ENCODE measurements around the gene MCF2L2. TPM values are rescaled to one million over a fixed set of nuclear protein-coding genes. Genes with fewer than 3 reads are reported as not detected.

MCF2L2 gene
- total RNA-seq, 4 donors from 2014 or later, result 0.61 to 2.9 (median 1.3) TPM

GRCh38 chr3:183197734-183198133, 230.7 kb downstream of the MCF2L2 start:
- H3K27me3 ChIP-seq, result no peaks in the 10 kb centered on the region
- DNase-seq, result no peak
- no peaks in the 10 kb centered on the region for H3K4me1 ChIP-seq
- TF ChIP-seq, protein P1, sequence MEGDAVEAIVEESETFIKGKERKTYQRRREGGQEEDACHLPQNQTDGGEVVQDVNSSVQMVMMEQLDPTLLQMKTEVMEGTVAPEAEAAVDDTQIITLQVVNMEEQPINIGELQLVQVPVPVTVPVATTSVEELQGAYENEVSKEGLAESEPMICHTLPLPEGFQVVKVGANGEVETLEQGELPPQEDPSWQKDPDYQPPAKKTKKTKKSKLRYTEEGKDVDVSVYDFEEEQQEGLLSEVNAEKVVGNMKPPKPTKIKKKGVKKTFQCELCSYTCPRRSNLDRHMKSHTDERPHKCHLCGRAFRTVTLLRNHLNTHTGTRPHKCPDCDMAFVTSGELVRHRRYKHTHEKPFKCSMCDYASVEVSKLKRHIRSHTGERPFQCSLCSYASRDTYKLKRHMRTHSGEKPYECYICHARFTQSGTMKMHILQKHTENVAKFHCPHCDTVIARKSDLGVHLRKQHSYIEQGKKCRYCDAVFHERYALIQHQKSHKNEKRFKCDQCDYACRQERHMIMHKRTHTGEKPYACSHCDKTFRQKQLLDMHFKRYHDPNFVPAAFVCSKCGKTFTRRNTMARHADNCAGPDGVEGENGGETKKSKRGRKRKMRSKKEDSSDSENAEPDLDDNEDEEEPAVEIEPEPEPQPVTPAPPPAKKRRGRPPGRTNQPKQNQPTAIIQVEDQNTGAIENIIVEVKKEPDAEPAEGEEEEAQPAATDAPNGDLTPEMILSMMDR (IDR thresholded peaks at IDR 0.05), result no peak
- TF ChIP-seq POLR2A (IDR thresholded peaks at IDR 0.05), result no peak
- intact Hi-C loops (cut with DNase I), result no loop called here
- H3K9me3 ChIP-seq, result peaks cover 0 to 5% (median 0%) of the 10 kb centered on the region in 3 donors
- no peak overlapping the region for H3K4me3 ChIP-seq
- no peaks in the 10 kb centered on the region for H3K36me3 ChIP-seq
- no peak overlapping the region for H3K27ac ChIP-seq

- no peaks in the 10 kb centered on the region for H3K27me3 ChIP-seq
- intact Hi-C loops (cut with DNase I), result no loop called here
- H3K9me3 ChIP-seq, result no peaks in the 10 kb centered on the region
- H3K4me1 ChIP-seq, result no peaks in the 10 kb centered on the region
- no peaks in the 10 kb centered on the region for H3K36me3 ChIP-seq
- no peak overlapping the region for H3K4me3 ChIP-seq
- H3K27ac ChIP-seq, result no peak overlapping the region
- 66 to 79% methylated on average over 4 of the region's 4 CpGs for WGBS, 2 donors
- TF ChIP-seq, protein P1 (IDR thresholded peaks at IDR 0.05), result no peak
- no peak for TF ChIP-seq POLR2A (IDR thresholded peaks at IDR 0.05)
- DNase-seq, result no peak
Measured at GRCh38 chr3:183195266-183195665, 233.2 kb downstream of the MCF2L2 start.

GRCh38 chr3:183193762-183194689, 234.4 kb downstream of the MCF2L2 start:
- no peak for DNase-seq
- Histone ChIP-seq H3K36me3 (no peaks in the 10 kb centered on the region), H3K27ac (no peak overlapping the region), H3K9me3 (no peaks in the 10 kb centered on the region), H3K4me1 (no peaks in the 10 kb centered on the region), H3K4me3 (no peak overlapping the region), H3K27me3 (no peaks in the 10 kb centered on the region)
- 67% methylated on average over 10 of the region's 10 CpGs for WGBS, 2 donors
- no peak for TF ChIP-seq POLR2A (IDR thresholded peaks at IDR 0.05)
- TF ChIP-seq, protein P1 (IDR thresholded peaks at IDR 0.05), result no peak
- intact Hi-C loops (cut with DNase I), result no loop called here

- Histone ChIP-seq H3K36me3 (no peaks in the 10 kb centered on the region), H3K4me1 (no peaks in the 10 kb centered on the region), H3K9me3 (no peaks in the 10 kb centered on the region), H3K4me3 (no peak overlapping the region), H3K27ac (no peak overlapping the region), H3K27me3 (no peaks in the 10 kb centered on the region)
- DNase-seq, result no peak
- intact Hi-C loops (cut with DNase I), result no loop called here
- WGBS, 2 donors, result 84 to 91% methylated on average over 6 to 7 of the region's 7 CpGs
- TF ChIP-seq POLR2A (IDR thresholded peaks at IDR 0.05), result no peak
Measured at GRCh38 chr3:183192650-183193300, 235.6 kb downstream of the MCF2L2 start.

DNA sequence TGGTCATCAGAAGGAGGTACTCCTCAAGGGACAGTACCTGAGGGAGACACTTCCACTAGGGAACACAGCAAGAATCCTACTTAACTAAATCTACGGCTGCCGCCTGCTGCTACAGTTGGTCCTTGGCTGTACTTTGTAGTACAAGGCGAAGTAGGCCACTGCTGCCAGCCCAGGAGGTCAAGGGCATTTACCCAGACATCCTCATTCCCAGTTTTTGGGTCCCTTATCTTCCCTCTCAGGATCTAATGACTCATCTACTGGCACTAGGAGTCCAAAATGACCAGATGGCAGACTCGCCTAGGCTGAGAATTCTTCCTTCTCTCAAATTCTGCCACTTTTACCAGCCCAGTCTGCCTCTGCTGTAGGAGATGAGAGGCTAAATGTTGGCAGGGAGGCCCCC, 238.8 kb downstream of the MCF2L2 start:
- Histone ChIP-seq H3K4me1 (peaks cover 0 to 13% (median 4%) of the 10 kb centered on the region in 3 donors), H3K27ac (no peak overlapping the region), H3K9me3 (no peaks in the 10 kb centered on the region), H3K36me3 (no peaks in the 10 kb centered on the region), H3K4me3 (no peak overlapping the region), H3K27me3 (no peaks in the 10 kb centered on the region)
- 80 to 82% methylated on average over 4 of the region's 4 CpGs for whole genome bisulfite sequencing, 2 donors
- no peak for TF ChIP-seq POLR2A (IDR thresholded peaks at IDR 0.05)
- TF ChIP-seq, protein P1 (IDR thresholded peaks at IDR 0.05), result no peak
- intact Hi-C loops (cut with DNase I), result no loop called here
- no peak for DNase-seq
